Measurements from ENCODE around the gene NHSL2.

DNA sequence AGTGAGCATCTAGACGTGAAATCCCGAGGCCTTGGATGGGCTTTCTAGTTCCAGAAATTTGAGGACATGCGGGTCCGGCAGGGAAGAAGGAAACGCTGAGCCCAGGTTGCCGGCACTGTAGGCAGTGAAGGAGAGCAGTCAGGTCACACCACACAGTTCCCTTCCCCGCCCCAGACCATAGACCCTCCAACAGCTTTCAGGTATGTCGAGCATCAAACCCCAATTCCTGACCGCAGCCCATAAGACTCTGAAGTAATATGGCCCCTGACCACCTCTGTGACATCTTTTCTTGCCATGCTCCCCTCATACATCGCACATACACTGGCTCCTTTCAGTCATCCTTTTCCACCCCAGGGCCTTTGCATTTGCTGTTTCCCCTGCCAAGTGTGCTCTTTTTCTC, 198.0 kb downstream of the NHSL2 start:
- TF ChIP-seq CTCF (IDR thresholded peaks at IDR 0.05) (no peak), ZFX (IDR thresholded peaks at IDR 0.05; ENCODE audit: borderline replicate concordance) (no peak)

All from 22Rv1 (cell line).